Measurements from ENCODE around the gene SLC25A42. TPM values are rescaled to one million over a fixed set of nuclear protein-coding genes. Genes with fewer than 3 reads are reported as not detected.

Gene SLC25A42
- total RNA-seq, 1 experiment from 2014 or later: 8.0 TPM

- Histone ChIP-seq H3K4me1 (no peaks in the 10 kb centered on the region), H3K27me3 (no peaks in the 10 kb centered on the region), H3K9me3 (replicated peaks) (no peaks in the 10 kb centered on the region; the same call in 1 of the 2 replicates), H3K27ac (no peak overlapping the region), H3K4me3 (no peak overlapping the region), H3K36me3 (peaks cover 33% of the 10 kb centered on the region)
- DNase-seq: no peak
Observed at GRCh38 chr19:19039901-19040300, 23.9 kb upstream of the SLC25A42 start.

- no peaks in the 10 kb centered on the region for H3K4me1 ChIP-seq
- no peak for DNase-seq
- no peak overlapping the region for H3K27ac ChIP-seq
- no peaks in the 10 kb centered on the region for H3K27me3 ChIP-seq
- peaks cover 33% of the 10 kb centered on the region for H3K36me3 ChIP-seq
- no peak overlapping the region for H3K4me3 ChIP-seq
- no peaks in the 10 kb centered on the region; the same call in 1 of the 2 replicates for H3K9me3 ChIP-seq (replicated peaks)
Observed at GRCh38 chr19:19040417-19040816, 23.4 kb upstream of the SLC25A42 start.

- Histone ChIP-seq H3K36me3 (peaks cover 27% of the 10 kb centered on the region), H3K4me3 (no peak overlapping the region), H3K9me3 (replicated peaks) (no peaks in the 10 kb centered on the region; the same call in 1 of the 2 replicates), H3K27ac (no peak overlapping the region), H3K4me1 (no peaks in the 10 kb centered on the region), H3K27me3 (no peaks in the 10 kb centered on the region)
- DNase-seq: no peak
Observed at GRCh38 chr19:19042732-19043280, 21.0 kb upstream of the SLC25A42 start.

- no peak for DNase-seq
- no peaks in the 10 kb centered on the region for H3K9me3 ChIP-seq (replicated peaks)
- H3K27ac ChIP-seq: no peak overlapping the region
- H3K36me3 ChIP-seq: peaks cover 20% of the 10 kb centered on the region
- H3K27me3 ChIP-seq: no peaks in the 10 kb centered on the region
- H3K4me1 ChIP-seq: no peaks in the 10 kb centered on the region
- H3K4me3 ChIP-seq: no peak overlapping the region
Observed at GRCh38 chr19:19043481-19043880, 20.3 kb upstream of the SLC25A42 start.

- no peak for DNase-seq
- H3K27ac ChIP-seq: no peak overlapping the region
- H3K27me3 ChIP-seq: no peaks in the 10 kb centered on the region
- no peaks in the 10 kb centered on the region for H3K9me3 ChIP-seq (replicated peaks)
- H3K4me3 ChIP-seq: no peak overlapping the region
- no peaks in the 10 kb centered on the region for H3K4me1 ChIP-seq
- H3K36me3 ChIP-seq: peaks cover 17% of the 10 kb centered on the region; the same call in 1 of the 2 replicates
Observed at GRCh38 chr19:19043881-19044280, 19.9 kb upstream of the SLC25A42 start.

GRCh38 chr19:19049406-19049805 is 14.4 kb upstream of the SLC25A42 start:
- Histone ChIP-seq H3K9me3 (replicated peaks) (no peaks in the 10 kb centered on the region), H3K4me1 (no peaks in the 10 kb centered on the region), H3K27me3 (no peaks in the 10 kb centered on the region), H3K36me3 (peaks cover 28% of the 10 kb centered on the region), H3K27ac (no peak overlapping the region), H3K4me3 (no peak overlapping the region)
- DNase-seq: no peak

- no peaks in the 10 kb centered on the region for H3K4me1 ChIP-seq
- no peaks in the 10 kb centered on the region for H3K27me3 ChIP-seq
- H3K36me3 ChIP-seq: peaks cover 30% of the 10 kb centered on the region
- H3K4me3 ChIP-seq: no peak overlapping the region
- no peak overlapping the region for H3K27ac ChIP-seq
- H3K9me3 ChIP-seq (replicated peaks): no peaks in the 10 kb centered on the region
- no peak for DNase-seq
Observed at GRCh38 chr19:19050104-19050503, 13.7 kb upstream of the SLC25A42 start.

- Histone ChIP-seq H3K9me3 (replicated peaks) (no peaks in the 10 kb centered on the region), H3K27ac (no peak overlapping the region), H3K4me1 (no peaks in the 10 kb centered on the region), H3K4me3 (no peak overlapping the region), H3K27me3 (no peaks in the 10 kb centered on the region), H3K36me3 (peaks cover 31% of the 10 kb centered on the region)
- no peak for DNase-seq
Observed at GRCh38 chr19:19050731-19051130, 13.1 kb upstream of the SLC25A42 start.

GRCh38 chr19:19051478-19052213 is 12.1 kb upstream of the SLC25A42 start:
- peaks cover 32% of the 10 kb centered on the region for H3K36me3 ChIP-seq
- no peak overlapping the region for H3K4me3 ChIP-seq
- H3K27me3 ChIP-seq: no peaks in the 10 kb centered on the region
- no peak for DNase-seq
- no peaks in the 10 kb centered on the region for H3K4me1 ChIP-seq
- H3K9me3 ChIP-seq (replicated peaks): no peaks in the 10 kb centered on the region
- H3K27ac ChIP-seq: no peak overlapping the region

GRCh38 chr19:19052921-19053320 is 10.9 kb upstream of the SLC25A42 start:
- Histone ChIP-seq H3K9me3 (replicated peaks) (no peaks in the 10 kb centered on the region), H3K4me1 (no peaks in the 10 kb centered on the region), H3K36me3 (peaks cover 40% of the 10 kb centered on the region), H3K27ac (no peak overlapping the region), H3K27me3 (no peaks in the 10 kb centered on the region), H3K4me3 (no peak overlapping the region)
- DNase-seq: no peak

GRCh38 chr19:19053508-19054314 is 10.1 kb upstream of the SLC25A42 start:
- Histone ChIP-seq H3K4me3 (no peak overlapping the region), H3K27ac (no peak overlapping the region), H3K27me3 (no peaks in the 10 kb centered on the region), H3K36me3 (peaks cover 40% of the 10 kb centered on the region), H3K9me3 (replicated peaks) (no peaks in the 10 kb centered on the region), H3K4me1 (no peaks in the 10 kb centered on the region)
- DNase-seq: peak; percentile 63 to 81

GRCh38 chr19:19054315-19054938 is 9.4 kb upstream of the SLC25A42 start:
- H3K9me3 ChIP-seq (replicated peaks): no peaks in the 10 kb centered on the region
- no peak for DNase-seq

GRCh38 chr19:19054939-19055440 is 8.8 kb upstream of the SLC25A42 start:
- no peak overlapping the region for H3K27ac ChIP-seq
- no peaks in the 10 kb centered on the region for H3K9me3 ChIP-seq (replicated peaks)
- peaks cover 40% of the 10 kb centered on the region for H3K36me3 ChIP-seq
- H3K4me1 ChIP-seq: no peaks in the 10 kb centered on the region
- no peak overlapping the region for H3K4me3 ChIP-seq
- H3K27me3 ChIP-seq: no peaks in the 10 kb centered on the region
- no peak for DNase-seq

More at GRCh38 chr19:19054315-19054938, 9.4 kb upstream of the SLC25A42 start:
- Histone ChIP-seq H3K4me1 (no peaks in the 10 kb centered on the region), H3K4me3 (no peak overlapping the region), H3K27ac (no peak overlapping the region), H3K36me3 (peaks cover 40% of the 10 kb centered on the region), H3K27me3 (no peaks in the 10 kb centered on the region)

- Histone ChIP-seq H3K9me3 (replicated peaks) (no peaks in the 10 kb centered on the region), H3K4me1 (no peaks in the 10 kb centered on the region), H3K36me3 (peaks cover 38% of the 10 kb centered on the region), H3K4me3 (no peak overlapping the region), H3K27me3 (no peaks in the 10 kb centered on the region), H3K27ac (no peak overlapping the region)
- DNase-seq: no peak
Observed at GRCh38 chr19:19055701-19056100, 8.1 kb upstream of the SLC25A42 start.
